ENCODE measurements around the gene TFB2M. TPM values are rescaled to one million over a fixed set of nuclear protein-coding genes. Genes with fewer than 3 reads are reported as not detected.
A peak's percentile ranks its signal among the peaks of the same experiment; 100 is the strongest.

The TFB2M gene
- polyA plus RNA-seq, 12 donors, result 5.9 to 15.7 (median 12.9) TPM; not detected in 1

DNA sequence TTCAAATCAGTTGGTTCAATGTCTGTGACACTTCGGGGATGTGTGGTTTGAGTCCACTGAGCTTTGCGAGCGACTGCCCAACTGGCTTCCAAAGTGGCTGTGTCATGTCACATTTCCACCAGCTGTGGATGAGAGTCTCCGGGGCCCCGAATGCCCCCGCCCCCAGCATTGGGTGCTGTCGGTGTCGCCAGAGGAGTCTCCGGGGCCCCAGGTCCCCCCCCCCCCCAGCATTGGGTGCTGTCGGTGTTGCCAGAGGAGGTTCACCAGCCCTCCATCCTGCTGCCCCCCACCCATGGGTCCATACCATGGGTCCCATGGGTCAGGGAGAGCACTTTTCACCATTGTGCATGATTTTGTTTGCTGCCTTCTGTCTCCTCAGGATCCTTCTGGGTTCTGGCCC lies 49.9 kb downstream of the TFB2M start:
- DNase-seq, result no peak

DNA sequence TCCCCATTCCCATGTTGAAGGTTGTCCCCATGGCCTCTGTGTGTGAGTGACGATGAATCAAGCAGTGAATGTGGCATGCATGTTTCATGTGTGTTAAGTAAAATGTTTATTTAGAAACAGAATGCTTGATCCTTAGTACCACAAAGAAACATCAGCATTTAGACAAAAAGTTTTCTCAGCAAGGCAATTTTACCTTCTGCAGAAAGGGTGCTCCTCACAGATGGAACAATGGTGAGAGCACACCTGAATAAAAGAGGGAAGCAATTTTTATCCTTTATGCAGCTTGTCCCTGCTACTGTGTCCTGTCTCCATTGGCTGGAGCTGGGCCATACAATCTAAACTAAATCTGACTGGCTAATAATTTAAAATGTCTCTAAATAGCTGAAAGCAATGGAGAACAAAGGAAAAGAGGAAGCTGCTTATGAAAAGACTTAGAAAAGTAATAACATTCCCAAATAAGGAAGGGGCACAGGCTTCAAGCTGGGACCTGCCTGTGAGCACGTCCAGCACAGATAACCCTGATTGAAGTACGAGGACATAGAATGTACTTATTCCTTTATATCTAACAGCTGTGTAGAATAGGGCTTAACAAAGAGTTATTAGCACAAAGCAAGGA lies 50.6 kb downstream of the TFB2M start:
- DNase-seq, result no peak

DNA sequence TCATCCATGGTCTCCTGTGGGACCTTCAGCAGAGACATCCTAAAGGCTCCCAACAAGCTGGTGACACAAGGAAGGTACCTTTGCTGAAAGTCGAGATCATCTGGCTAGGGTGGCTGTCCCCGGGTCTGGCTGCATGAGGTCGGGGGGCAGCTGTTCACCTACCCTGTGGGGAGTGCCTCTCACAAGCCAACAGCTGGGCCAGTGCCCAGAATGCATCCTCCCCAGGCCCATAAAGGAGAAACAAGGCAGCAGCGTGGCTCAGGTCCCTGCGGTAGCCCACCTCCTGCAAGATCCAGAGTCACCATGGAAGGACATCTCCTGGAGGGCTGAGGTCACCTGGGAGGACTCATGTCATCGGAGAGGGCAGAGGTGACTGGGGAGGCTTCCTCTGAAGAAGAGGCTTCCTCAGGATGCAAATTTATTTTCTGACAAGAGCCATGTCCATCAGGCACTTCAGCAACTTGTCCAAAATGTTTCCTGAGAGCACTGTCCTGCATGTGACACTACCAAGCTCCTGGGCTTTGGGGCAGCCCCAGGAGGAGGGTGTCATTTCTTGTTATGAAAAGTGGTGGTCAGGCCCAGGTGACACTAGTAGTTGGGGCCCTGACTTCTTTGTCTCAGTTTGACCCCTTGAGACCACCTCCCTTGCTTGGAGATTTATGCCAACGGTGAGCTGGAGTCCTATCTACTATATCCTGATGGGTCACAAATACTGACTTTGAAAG lies 52.3 kb downstream of the TFB2M start:
- DNase-seq, result no peak

DNA sequence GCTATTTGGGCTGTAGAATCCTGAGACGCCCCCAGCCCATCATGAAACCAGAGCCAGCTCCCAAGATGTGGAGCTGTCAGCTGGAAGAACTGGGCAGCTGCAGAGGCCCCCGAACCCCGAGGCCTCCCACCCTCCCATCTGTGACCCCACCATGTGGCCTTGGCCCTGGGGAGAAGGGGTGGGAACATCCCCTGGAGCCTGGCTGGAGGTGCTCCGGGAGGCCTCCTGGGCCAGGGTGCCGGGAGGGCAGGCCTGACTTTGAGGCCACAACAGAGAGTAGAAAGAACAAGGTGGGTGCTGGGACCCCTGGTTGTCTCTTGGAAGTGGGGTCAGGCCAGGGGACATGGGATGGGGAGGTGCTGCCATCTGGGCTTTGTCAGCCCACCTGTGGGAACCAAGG lies 53.0 kb downstream of the TFB2M start:
- DNase-seq, result no peak

DNA sequence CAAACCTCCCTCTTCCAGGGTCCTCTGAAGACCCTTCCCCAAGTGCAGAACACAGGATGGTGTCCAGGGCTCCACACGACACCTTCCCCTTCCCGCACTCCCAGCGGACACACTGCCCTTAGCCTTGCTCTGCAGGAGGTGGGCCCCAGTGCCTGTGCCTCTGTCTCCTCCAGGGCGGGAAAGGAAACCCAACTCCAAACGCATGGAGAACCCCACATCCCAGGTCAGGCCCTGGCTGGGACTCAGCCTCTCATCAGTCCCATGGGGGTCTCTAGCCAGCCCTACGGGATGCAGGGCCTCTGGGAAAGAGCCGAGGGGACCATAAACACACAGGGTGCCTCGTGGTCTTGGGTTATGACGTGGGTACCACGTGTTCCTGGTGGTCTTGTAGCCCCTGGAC lies 53.4 kb downstream of the TFB2M start:
- no peak for DNase-seq

DNA sequence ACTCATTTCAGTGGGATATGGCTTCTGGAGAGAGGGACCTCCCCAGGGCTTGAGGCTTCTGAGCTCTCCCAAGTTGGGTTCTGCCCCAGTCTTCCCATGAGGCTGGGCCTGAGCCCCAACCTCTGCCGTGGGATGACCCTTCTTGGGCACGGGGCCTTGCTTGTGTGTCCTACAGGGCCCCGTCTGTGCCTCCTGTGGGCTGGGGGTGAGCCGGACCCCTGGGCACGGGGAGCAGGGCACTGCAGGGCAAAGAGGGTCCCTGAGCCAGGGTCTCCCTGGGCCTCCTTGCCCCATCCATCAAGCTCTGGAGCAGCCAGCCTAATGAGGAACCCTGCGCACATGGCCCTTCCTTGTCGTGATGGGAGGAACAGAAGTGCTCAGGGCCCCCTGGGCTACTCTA lies 53.8 kb downstream of the TFB2M start:
- no peak for DNase-seq

DNA sequence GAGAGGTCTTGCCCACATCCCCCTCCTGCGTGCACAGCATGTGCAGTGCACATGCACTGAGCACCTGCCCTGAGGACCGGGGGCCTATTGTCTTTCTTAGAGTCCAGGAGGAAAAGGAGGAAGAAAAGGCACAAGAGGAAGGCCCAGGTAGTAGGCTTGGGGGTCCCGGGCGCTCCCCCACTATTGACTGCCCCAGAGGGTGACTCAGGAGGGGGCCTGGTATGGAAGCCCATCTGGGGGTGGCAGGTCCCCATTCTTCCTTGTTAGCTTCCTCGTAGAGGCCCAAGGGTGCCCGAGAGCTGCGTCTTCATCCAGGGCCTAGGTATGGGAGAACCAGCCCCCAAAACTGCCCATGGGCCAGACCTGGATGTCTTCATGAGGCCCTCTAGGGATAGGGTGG lies 54.9 kb downstream of the TFB2M start:
- no peak for DNase-seq

DNA sequence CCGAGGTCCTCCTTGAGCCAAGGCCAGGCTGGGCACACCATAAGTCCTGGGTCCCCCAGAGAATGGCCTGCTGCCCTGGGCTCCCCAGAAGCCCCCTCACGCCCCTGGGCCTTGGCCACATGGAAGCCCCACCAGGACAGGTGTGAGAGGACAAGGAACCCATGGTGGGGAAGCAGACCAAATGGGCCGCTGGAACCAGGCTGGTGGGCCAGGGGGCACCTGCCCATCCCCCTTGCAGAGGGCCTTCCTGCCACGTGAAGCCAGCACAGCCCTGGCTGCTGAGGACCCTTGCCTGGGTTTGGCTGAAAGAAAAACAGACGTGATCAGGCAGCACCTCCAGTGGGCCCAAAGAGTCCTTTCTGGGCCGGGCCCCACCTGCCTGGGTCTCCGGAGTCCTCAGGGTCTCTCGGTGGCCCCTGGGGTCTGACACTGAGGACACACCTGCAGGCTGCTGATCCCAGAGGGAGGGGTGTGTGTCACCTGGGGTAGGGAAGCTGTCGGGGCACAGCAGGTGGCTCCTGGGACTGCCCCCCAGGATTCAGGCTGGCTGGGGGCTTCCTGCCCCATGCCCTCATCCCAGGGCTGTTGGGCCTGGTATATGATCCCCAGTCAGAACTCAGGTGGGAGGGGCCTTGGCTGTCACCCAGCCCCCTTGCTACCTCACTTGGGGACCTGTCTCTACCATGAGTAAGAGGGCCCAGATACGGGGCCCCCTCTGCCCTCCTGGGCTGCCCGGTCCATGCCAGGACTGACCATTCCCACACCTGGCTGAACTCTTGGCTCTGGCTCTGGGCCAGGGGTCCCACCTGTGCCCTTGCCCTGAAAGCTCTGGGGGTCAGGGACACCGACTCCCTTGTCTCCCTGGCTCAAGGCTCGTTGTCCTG lies 55.7 kb downstream of the TFB2M start:
- DNase-seq, result no peak

DNA sequence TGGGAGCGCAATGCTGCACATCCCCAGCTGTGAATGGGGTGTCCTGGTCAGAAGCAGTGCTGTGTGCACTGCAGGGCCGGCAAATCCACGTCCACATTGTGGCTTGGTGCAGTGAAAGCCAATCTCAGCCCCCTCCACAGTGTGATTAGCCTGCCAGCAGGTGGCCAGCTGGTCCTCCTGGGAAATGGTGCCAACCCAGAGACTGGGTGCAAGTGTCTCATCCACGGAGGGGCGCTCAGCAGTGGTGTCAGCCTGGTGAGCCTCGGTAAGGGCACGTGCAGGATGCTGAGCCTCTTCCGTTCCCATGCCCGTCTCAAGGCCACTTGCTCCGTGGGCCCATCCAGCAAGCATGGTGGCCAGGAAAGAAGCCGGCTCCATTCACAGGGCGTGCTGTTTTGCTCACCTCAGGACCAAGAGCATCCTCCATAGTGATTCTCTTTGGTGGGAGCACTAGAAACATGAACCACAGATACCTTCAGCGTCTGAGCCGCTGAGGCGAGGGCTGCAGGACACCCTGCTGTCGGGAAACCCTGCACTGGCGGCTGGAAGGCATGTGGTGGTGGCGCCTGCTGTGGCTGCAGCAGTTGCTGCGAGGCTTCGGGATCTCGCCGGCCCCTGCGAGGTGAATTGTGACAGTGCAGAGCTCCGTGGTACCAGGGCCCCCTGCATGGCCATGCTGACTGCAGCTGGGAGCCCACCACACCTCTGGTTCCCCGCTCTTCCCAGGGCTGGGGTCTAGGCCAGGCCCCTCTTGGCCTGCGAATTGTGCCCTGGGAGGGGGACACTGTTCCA lies 57.0 kb downstream of the TFB2M start:
- no peak for DNase-seq

DNA sequence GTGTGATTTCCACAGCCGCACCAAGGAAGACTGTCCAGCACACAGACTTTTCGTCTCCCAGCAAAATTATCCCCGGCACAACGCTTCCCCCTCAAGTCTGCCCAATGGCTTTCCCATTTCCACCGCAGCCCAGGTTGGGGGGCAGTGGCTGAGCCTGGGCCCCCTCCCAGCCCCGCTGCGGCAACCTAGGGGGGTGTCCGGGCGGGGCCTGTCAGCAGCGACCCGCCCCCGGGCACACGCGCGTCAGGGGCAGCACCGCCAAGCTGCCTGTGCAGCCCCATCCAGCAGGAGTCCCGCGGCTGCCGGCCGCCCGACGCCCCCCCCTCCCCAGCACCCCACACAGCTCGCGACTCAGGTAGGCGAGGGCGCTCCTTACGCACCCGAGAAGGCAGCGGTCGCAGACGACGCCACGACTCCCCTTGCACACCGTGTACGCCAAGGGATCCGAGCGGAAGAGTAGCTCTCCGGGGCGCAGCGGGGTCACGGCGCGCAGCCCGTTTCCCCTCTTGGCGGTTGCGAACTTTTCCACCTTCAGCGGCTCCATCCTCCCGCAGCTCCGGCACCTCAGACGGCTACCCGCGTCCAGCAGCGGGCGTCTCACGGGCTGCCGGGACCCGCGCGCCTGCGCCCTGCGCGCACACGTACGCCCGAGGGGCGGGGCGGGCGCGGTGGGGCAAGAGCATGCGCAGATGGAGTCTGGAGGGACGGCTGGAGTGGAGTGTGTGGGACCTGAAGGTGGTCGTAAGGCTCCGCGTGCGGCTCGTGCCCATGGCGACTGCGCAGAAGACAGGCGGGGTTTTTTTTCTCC lies 59.2 kb downstream of the TFB2M start, which contains the start of gene SMYD3:
Gene SMYD3 (minus strand): TSS at position 606 of the 808 bp plus-strand sequence.
- peak; percentile 78 for DNase-seq

DNA sequence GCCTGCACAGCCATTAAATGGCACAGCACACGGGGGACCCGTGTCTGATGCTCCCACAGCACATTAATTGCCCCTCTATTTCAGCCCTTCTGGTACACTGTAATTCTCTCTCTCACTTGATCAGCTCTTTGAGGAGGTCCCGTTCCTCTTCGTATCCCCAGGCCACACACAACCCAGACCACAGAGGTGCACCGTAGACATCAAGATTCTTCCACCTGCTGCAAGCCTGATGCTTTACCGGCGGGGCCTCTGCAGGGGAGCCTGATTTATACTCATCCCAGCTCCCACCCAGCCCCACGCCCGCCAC lies 59.7 kb downstream of the TFB2M start:
- no peak for DNase-seq

DNA sequence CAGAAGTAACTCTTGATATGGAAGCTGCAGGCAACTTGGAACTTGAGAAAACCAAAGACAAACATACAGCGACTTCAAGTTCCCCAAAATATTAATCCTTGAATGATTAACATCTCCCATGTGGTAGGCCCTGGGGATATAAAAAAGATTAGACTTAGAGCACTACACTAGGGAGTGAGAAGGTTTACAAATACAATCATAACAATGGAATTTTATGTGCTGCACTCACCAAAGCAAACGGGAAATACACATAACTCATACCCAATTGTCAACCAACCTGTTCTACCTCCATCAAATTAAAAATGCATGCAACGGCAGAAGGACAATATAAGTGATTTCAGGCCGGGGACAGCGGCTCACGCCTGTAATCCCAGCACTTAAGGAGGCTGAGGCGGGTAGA lies 62.7 kb downstream of the TFB2M start:
- DNase-seq, result no peak

DNA sequence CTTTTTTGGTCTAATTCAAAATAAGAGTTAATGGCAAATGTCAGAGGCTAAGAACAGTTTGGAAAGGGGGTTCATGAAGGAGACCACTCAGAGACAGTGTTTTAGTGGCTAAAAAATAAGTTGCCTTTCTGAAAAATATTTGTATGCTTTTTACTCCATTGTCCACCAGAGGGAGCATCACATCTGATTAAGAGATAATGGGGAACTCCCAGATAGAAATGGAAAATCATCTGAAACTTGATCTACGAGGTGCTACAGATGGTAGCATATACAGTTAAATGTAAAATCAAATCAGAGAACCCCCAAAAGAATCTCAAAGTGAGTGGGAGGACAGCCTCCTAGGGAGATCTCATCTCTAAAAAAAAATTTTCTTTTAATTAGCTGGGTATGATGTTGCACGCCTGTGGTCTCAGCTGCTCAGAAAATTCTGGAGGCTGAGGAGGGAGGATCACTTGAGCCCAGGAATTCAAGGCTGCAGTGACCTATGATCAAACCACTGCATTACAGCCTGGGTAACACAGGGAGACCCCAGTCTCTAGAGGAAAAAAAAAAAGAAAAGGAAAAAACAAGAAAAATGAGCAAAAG lies 68.6 kb downstream of the TFB2M start:
- DNase-seq, result peak; percentile 61

DNA sequence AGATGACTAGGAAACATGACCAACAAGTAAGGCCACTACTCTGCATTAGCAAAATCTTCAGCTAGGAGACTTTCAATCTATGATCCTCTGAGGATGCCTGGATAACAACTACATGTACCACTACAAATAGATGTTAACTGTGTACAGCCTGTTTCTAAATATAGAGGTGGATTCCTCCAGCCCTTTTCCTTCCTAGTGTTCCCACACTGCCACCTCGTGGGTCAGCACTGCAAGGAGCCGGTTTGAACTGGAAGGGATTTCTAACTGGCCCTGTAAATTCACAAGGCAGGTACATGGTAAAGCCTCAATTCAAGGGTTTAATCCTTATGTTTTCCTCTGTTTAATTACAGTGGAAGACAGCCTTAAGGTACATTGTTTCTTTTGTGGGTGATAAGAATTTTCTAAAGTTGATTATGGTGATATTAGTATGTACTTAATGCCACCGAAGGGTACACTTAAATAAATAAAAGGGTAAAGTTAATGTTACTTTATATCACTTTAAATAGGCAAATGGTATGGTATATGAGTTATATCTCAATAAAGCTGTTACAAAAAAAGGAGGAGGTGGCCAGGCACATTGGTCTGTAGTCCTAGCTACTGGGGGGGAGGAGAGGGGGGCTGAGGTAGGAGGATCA lies 73.3 kb downstream of the TFB2M start:
- DNase-seq, result peak; percentile 70

DNA sequence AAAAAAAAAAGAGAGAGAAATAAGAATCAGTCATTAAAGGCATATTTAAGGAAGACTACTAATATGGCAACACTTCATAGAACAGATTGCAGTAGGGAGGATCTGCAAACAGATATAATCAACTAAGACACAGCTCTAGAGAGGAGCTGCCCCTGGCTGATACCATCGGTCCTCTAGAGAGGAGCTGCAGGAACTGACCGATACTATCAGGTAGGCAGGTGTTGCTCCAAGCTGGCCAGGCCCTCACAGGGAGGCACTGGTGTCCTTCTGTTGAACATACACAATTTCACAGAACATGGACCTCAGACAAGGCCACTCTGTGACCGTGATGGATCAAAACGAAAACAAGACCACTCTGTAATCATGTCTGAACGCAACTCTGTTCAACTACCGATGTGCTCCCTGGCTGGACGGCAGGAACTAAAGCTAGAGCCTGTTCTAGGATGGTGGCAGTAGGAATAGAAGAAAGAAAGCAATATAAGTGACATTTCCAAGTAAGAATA lies 74.5 kb downstream of the TFB2M start:
- DNase-seq, result no peak

Other genes with a start within 250 kb of the TFB2M start
- gene SMYD3, start 59.0 kb downstream of the TFB2M start, polyA plus RNA-seq (ENCODE audit: insufficient read length in 12 of 12), result 10 to 100 TPM in 5 of 12 donors, 1 to 10 TPM in 5, not detected in 2; 7.7 to 11.6 (median 9.9) TPM
- gene CNST, start 195 bp upstream of the TFB2M start, polyA plus RNA-seq (ENCODE audit: insufficient read length in 12 of 12), result 10 to 100 TPM in 11 of 12 donors, not detected in 1; 12.2 to 18.2 (median 15.2) TPM
- gene SCCPDH, start 158.1 kb upstream of the TFB2M start, polyA plus RNA-seq (ENCODE audit: insufficient read length in 12 of 12), result 10 to 100 TPM in 11 of 12 donors, not detected in 1; 26.6 to 44.8 (median 38.1) TPM

Measured in muscle of arm (tissue), 12 donors.